Coronary artery (tissue), 2 donors: ENCODE measurements around the gene KCNA2.

Experiments
- DNase-seq: peaks from one replicate; pipeline ENCODE4 v3.0.0-alpha.2; 2017; ENCODE audit warnings: low spot score
- H3K27ac ChIP-seq, 2 donors: fragments of 200-600 bp; sonication (generic); one replicate each; pipeline ENCODE4 v1.5.1; 2016 to 2019
- H3K4me3 ChIP-seq: fragments of 200-600 bp; sonication (generic); 2 replicates; pipeline ENCODE4 v1.5.1; 2016; ENCODE audit warnings: mild to moderate bottlenecking, moderate library complexity
- CTCF ChIP-seq: fragments of 200-600 bp; sonication (generic); IDR thresholded peaks from one replicate; pipeline ENCODE4 v1.5.1; 2019; ENCODE audit warnings: antibody characterized with exemption

The KCNA2 gene

GRCh38 chr1:110635434-110635833, 29.3 kb upstream of the KCNA2 start:
- DNase-seq, result no peak
- no peak for TF ChIP-seq CTCF
- no peak overlapping the region for H3K27ac ChIP-seq
- no peak overlapping the region for H3K4me3 ChIP-seq

GRCh38 chr1:110634455-110635311, 28.5 kb upstream of the KCNA2 start:
- peak overlapping the region in 1 of 2 donors; percentile 2 for H3K27ac ChIP-seq

GRCh38 chr1:110634086-110634454, 27.9 kb upstream of the KCNA2 start:
- TF ChIP-seq CTCF, result no peak
- H3K27ac ChIP-seq, result peak overlapping the region in 1 of 2 donors; percentile 2
- DNase-seq, result no peak
- no peak overlapping the region for H3K4me3 ChIP-seq

More at GRCh38 chr1:110634455-110635311, 28.5 kb upstream of the KCNA2 start:
- H3K4me3 ChIP-seq, result no peak overlapping the region
- peak; percentile 79 for DNase-seq
- TF ChIP-seq CTCF, result no peak

GRCh38 chr1:110633646-110634030, 27.5 kb upstream of the KCNA2 start:
- no peak for TF ChIP-seq CTCF
- DNase-seq, result no peak
- Histone ChIP-seq H3K4me3 (no peak overlapping the region), H3K27ac (no peak overlapping the region)

GRCh38 chr1:110631836-110632620, 25.9 kb upstream of the KCNA2 start:
- TF ChIP-seq CTCF, result no peak
- DNase-seq, result no peak
- no peak overlapping the region for H3K4me3 ChIP-seq
- H3K27ac ChIP-seq, result no peak overlapping the region

- H3K27ac ChIP-seq, result no peak overlapping the region
- peak; percentile 72 for DNase-seq
- no peak overlapping the region for H3K4me3 ChIP-seq
- peak; percentile 84 for TF ChIP-seq CTCF
These were observed 24.9 kb upstream of the KCNA2 start for GRCh38 chr1:110630839-110631663.
